GM19239 (cell line): Measurements from ENCODE around the gene CSNK1G1.
"Not testable (repeated sequence)": the region's sequence is repeated elsewhere in the genome, so short reads cannot be mapped to it uniquely, and the experiment has no call there.

Experiments
- DNase-seq: peaks from one replicate; pipeline ENCODE4 v3.0.0; 2011; ENCODE audit warnings: low spot score; ENCODE audit not compliant: insufficient read length
- FAIRE-seq: peaks from 2 replicates; lab custom pipeline; 2011; peaks lifted over from hg19 to GRCh38; lab: Jason Lieb, UNC

The CSNK1G1 gene

DNA sequence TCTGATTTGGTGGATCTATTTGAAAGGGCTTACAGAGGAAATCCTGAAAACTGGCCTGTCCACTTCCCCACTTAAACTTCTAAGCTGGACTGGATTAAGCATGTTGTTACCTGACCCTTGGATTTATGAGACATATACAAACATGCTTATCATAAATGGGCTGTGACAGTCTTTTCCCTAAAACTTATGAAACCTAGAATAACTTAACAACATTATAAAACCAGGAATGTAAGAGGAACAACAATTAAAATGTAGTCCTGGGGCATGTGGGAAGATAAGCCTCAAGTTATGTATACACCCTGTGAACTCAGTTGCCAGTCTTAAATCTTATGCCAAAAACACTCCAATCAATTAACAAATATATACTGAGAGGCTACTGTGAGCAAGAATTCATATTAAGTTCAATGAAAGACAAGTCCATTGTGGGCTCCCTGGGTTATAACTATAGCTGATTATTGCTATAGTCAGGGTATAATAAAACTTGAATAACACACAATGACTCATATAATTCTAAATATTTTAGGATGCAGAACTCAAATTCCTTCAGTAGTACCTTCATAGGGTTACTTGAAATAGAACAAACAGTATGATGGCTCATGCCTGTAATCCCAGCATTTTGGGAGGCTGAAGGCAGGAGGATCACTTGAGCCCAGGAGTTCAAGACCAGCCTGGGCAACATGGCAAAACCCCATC is 105.9 kb downstream of the CSNK1G1 start:
- no peak for FAIRE-seq
- DNase-seq, result no peak

GRCh38 chr15:64249406-64249805 is 106.6 kb downstream of the CSNK1G1 start:
- no peak for FAIRE-seq

GRCh38 chr15:64247906-64248541 is 107.9 kb downstream of the CSNK1G1 start:
- peak; percentile 98 for FAIRE-seq
- DNase-seq, result peak; percentile 36

More at GRCh38 chr15:64249406-64249805, 106.6 kb downstream of the CSNK1G1 start:
- DNase-seq, result no peak

- no peak for DNase-seq
- no peak for FAIRE-seq
Measured at GRCh38 chr15:64247535-64247905, 108.5 kb downstream of the CSNK1G1 start.

DNA sequence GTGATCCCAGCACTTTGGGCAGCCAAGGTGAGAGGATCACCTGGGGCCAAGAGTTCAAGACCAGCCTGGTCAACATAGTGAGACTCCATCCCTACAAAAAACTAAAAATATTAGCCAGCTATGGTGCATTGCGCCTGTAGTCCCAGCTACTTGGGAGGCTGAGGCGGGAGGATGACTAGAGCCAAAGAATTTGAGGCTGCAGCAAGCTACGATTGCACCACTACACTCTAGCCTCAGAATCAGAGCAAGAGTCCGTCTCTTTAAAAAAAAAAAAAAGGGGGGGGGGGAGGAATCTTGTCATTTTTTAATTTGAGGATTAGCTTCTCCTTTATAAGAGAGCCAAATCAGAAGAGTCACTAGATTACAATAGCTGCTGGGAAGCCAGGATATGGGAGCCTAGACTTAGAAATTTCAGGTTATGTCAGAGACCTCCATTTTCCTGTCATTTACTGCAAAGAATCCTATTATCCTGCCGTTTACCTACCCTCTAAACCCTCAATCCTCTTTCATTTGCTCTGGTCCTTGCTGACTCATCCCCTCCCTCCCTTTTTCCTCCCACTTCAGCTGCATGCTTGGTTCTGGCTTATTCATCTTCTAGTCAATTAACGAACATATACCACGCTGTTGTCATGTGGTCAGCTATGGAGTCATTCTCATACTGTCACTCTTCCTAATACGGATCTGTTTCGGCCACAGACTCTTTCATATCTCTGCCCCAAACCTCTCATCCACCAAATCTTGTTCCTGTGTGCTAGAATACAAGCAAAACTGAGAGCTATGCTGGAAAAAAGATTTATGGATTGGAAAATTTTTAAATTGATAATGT is 109.4 kb downstream of the CSNK1G1 start:
- FAIRE-seq, result peak; percentile 98
- DNase-seq, result peak; percentile 21

DNA sequence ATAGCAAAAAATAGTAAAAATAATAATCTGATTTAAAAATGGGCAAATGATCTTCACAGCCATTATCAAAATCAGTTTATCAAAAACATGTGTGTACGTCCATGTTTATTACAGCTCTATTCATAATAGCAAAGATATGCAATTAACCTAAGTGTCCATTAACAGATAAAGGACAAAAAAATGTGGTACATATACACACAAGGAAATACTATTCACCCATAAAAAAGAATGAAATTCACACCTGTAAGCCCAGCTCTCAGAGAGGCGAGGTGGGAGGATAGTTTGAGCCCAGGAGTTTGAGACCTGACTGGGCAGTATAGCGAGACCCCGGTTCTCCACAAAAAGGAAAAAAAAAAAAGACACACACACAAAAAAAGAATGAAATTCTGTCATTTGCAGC is 110.6 kb downstream of the CSNK1G1 start:
- FAIRE-seq (no peak), DNase-seq (no peak)

- FAIRE-seq, result no peak
- no peak for DNase-seq
Measured at GRCh38 chr15:64237677-64238076, 118.3 kb downstream of the CSNK1G1 start.

- no peak for DNase-seq
- no peak for FAIRE-seq
Measured at GRCh38 chr15:64236156-64236894, 119.6 kb downstream of the CSNK1G1 start.

DNA sequence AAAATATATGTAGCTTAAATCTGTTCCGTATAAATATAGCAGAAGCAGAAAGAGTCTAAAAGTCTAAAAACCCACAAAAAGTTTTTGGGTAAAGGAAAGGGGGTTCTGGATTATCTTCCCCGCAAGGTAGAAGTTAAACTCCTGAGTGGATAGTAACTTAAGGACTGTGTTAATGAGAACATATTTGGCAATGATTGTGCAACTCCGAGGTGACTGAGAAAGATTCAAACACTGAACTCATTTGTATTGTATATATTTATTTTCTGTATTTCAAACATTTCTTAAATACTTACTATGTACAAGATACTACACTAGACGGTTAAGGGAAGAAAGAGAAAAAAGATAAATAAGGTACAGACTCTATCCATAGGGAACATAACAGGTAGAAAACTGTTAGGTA is 120.4 kb downstream of the CSNK1G1 start:
- no peak for DNase-seq
- no peak for FAIRE-seq

DNA sequence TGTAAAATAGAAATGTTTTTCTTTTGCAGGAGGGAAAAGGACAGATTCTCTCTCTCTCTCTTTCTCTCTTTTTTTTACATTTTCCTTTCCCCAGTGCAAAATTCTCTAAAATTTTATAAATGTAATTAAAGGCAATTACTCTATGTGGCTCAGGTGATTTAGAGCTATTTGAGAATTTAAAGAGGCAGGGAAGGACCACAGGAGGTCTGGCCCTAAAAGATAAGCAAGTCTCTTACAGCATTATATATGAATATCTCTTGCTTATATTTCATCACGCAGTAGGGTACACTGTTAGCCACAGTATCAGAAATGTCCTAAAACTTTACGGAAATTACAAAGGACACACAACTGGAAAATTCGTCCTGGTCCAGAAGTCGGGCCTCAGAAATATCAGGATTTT is 122.7 kb downstream of the CSNK1G1 start:
- FAIRE-seq, result no peak
- DNase-seq, result no peak

DNA sequence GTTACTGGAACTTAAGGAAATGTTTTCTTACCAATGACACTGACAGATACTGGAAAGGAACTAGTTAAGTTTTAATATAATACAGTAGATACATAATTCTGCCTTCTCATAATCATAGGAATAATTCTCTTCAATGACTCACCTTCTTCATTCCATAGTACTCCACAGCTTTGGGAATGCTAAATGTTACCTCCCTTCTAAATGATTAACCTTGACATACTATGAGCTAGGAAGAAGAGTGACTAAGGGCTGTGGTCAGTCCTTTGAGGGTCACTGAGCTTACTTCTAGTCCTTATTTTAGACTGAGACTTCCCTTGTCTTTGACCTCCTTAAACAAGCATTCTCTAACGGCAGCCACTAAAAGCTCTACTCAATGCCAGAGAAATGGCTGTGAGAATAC is 123.6 kb downstream of the CSNK1G1 start:
- peak; percentile 26 for FAIRE-seq
- DNase-seq, result no peak

- no peak for FAIRE-seq
Measured at GRCh38 chr15:64229129-64229724, 126.7 kb downstream of the CSNK1G1 start.

GRCh38 chr15:64225804-64226203 is 130.2 kb downstream of the CSNK1G1 start:
- no peak for FAIRE-seq
- no peak for DNase-seq

More at GRCh38 chr15:64229129-64229724, 126.7 kb downstream of the CSNK1G1 start:
- no peak for DNase-seq

DNA sequence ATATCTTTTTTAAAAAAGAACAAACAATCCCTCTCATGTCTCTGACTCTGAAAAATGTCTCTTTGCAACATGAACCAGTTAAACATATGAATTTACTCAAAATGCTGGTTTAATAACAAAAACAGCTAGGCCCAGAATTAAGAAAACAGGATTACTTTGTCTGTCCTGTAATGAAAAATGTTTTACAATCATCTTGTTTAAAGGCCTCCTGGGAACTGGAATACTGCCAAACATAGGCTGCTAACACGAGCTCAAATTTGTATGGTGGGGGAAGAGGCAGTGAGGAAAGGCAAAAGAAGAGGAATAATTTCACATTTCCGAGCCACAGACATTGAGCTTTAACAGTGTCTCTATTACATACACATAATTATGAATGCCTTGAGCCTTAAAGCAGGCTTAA is 131.5 kb downstream of the CSNK1G1 start:
- DNase-seq, result no peak
- FAIRE-seq, result no peak

- DNase-seq (no peak), FAIRE-seq (no peak)
Measured at GRCh38 chr15:64223882-64224281, 132.1 kb downstream of the CSNK1G1 start.

- FAIRE-seq (no peak), DNase-seq (no peak)
Measured at GRCh38 chr15:64222573-64223366, 133.2 kb downstream of the CSNK1G1 start.

DNA sequence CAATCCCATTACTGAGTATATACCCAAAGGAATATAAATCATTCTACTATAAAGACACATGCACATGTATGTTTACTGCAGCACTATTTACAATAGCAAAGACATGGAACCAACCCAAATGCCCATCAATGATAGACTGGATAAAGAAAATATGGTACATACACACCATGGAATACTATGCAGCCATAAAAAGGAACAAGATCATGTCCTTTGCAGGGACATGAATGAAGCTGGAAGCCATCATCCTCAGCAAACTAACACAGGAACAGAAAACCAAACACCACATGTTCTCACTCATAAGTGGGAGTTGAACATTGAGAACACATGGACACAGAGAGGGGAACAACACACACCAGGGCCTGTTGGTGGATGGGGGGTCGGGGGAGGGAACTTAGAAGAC is 134.1 kb downstream of the CSNK1G1 start:
- not testable (repeated sequence) for FAIRE-seq, DNase-seq

GRCh38 chr15:64217429-64217750 is 138.6 kb downstream of the CSNK1G1 start:
- not testable (repeated sequence) for FAIRE-seq, DNase-seq

- no peak for FAIRE-seq
Measured at GRCh38 chr15:64216730-64217428, 139.1 kb downstream of the CSNK1G1 start.

More at GRCh38 chr15:64216730-64217428, 139.1 kb downstream of the CSNK1G1 start:
- no peak for DNase-seq
